H1 (cell line): ENCODE measurements around the gene GFY. TPM values are rescaled to one million over a fixed set of nuclear protein-coding genes. Genes with fewer than 3 reads are reported as not detected.

Source experiments
- CTCF ChIA-PET: fragments of 300-600 bp; sonication (Branson Sonifier 250); formaldehyde crosslinking; loops from one replicate; lab custom pipeline; 2021; ENCODE audit not compliant: partially characterized antibody; lab: Charles Lee
- POLR2A ChIA-PET: fragments of 300-600 bp; sonication (Branson Sonifier 250); formaldehyde crosslinking; loops from one replicate; lab custom pipeline; 2021; ENCODE audit warnings: inconsistent platforms; ENCODE audit not compliant: partially characterized antibody; lab: Charles Lee
- DNase-seq, 2 experiments: peaks; one replicate each; pipeline versions ENCODE4 v3.0.0 to v3.0.0-alpha.2; 2010 to 2022; ENCODE audit warnings: low spot score in 2 of 2, low read depth in 1 of 2, mixed read lengths in 1 of 2
- FAIRE-seq: peaks from 2 replicates; lab custom pipeline; 2011; peaks lifted over from hg19 to GRCh38; lab: Jason Lieb, UNC
- H2AFZ ChIP-seq: 2 replicates; pipeline ENCODE4 v1.8.1; 2012; ENCODE audit warnings: low read length, inconsistent platforms
- H2AK5ac ChIP-seq: 2 replicates; pipeline ENCODE4 v1.6.1; 2013; ENCODE audit warnings: low read depth, low read length
- H2BK120ac ChIP-seq: replicated peaks from 2 replicates; pipeline ENCODE3; 2013; ENCODE audit warnings: low read depth, low read length, inconsistent platforms
- H2BK12ac ChIP-seq: 2 replicates; pipeline ENCODE4 v1.6.1; 2013; ENCODE audit warnings: low read depth, low read length
- H2BK15ac ChIP-seq: 2 replicates; pipeline ENCODE4 v1.6.1; 2013; ENCODE audit warnings: low read length
- H2BK20ac ChIP-seq: 2 replicates; pipeline ENCODE4 v1.6.1; 2013; ENCODE audit warnings: low read length
- H2BK5ac ChIP-seq: 2 replicates; pipeline ENCODE4 v1.6.1; 2013; ENCODE audit warnings: low read depth, low read length
- H3K14ac ChIP-seq: 2 replicates; pipeline ENCODE4 v1.6.1; 2013; ENCODE audit warnings: inconsistent platforms; ENCODE audit not compliant: insufficient read length
- H3K18ac ChIP-seq: 2 replicates; pipeline ENCODE4 v1.6.1; 2013; ENCODE audit warnings: low read length; ENCODE audit errors: extremely low read depth
- H3K23ac ChIP-seq: 2 replicates; pipeline ENCODE4 v1.6.1; 2013; ENCODE audit warnings: inconsistent platforms; ENCODE audit not compliant: insufficient read length
- H3K23me2 ChIP-seq: 2 replicates; pipeline ENCODE4 v1.6.1; 2013; ENCODE audit warnings: low read depth, low read length
- H3K27ac ChIP-seq: 2 replicates; pipeline ENCODE4 v1.6.1; 2011; ENCODE audit warnings: low read depth, low read length, inconsistent platforms
- H3K27me3 ChIP-seq, 4 experiments: replicated peaks in 1 of 4; 1 replicate in 1 of 4; 2 replicates in 3 of 4; pipeline versions ENCODE4 v1.6.1 to v1.8.1; 2011 to 2013; ENCODE audit warnings: low read length in 3 of 4, mild to moderate bottlenecking in 3 of 4, inconsistent platforms in 2 of 4, mixed read lengths in 2 of 4, moderate library complexity in 1 of 4; ENCODE audit not compliant: control insufficient read depth in 3 of 4, insufficient read depth in 3 of 4; ENCODE audit errors: extremely low read depth in 1 of 4
- H3K36me3 ChIP-seq, 4 experiments: 2 replicates each; pipeline versions ENCODE4 v1.6.1 to v1.8.1; 2011 to 2013; ENCODE audit warnings: mild to moderate bottlenecking in 4 of 4, low read length in 3 of 4, moderate library complexity in 2 of 4, control low read depth in 1 of 4, inconsistent platforms in 1 of 4; ENCODE audit not compliant: insufficient read depth in 4 of 4, control insufficient read depth in 2 of 4
- H3K4ac ChIP-seq: replicated peaks from 2 replicates; pipeline ENCODE3; 2013; ENCODE audit warnings: low read length, low read depth, mixed read lengths, inconsistent platforms; ENCODE audit not compliant: insufficient read length
- H3K4me1 ChIP-seq, 4 experiments: replicated peaks in 1 of 4; 1 replicate in 1 of 4; 2 replicates in 3 of 4; pipeline versions ENCODE4 v1.6.1 to v1.8.1; 2011 to 2013; ENCODE audit warnings: low read length in 3 of 4, inconsistent platforms in 2 of 4, mixed read lengths in 1 of 4; ENCODE audit not compliant: insufficient read depth in 4 of 4, control insufficient read depth in 3 of 4
- H3K4me2 ChIP-seq, 2 experiments: 2 replicates each; pipeline versions ENCODE4 v1.6.1 to v1.8.1; 2011 to 2013; ENCODE audit warnings: low read depth in 2 of 2, low read length in 2 of 2, control low read depth in 1 of 2, inconsistent platforms in 1 of 2, mild to moderate bottlenecking in 1 of 2; ENCODE audit not compliant: insufficient read depth in 1 of 2
- H3K4me3 ChIP-seq, 4 experiments: fragments of 200-600, 300-600 bp in 1 of 4; sonication (generic), shearing (Covaris generic), sonication (Bioruptor Twin) in 1 of 4; 2 replicates each; pipeline versions ENCODE4 v1.5.1 to v1.8.1; 2011 to 2016; ENCODE audit warnings: low read length in 4 of 4, low read depth in 3 of 4, control low read depth in 2 of 4, inconsistent platforms in 2 of 4, mild to moderate bottlenecking in 2 of 4, mixed read lengths in 1 of 4, moderate library complexity in 1 of 4; ENCODE audit not compliant: insufficient read depth in 2 of 4; ENCODE audit errors: extremely low read depth in 1 of 4
- H3K56ac ChIP-seq: replicated peaks from 2 replicates; pipeline ENCODE3; 2013; ENCODE audit warnings: low read depth, mild to moderate bottlenecking, mixed read lengths, low read length, inconsistent platforms; ENCODE audit not compliant: insufficient read length
- H3K79me1 ChIP-seq: 2 replicates; pipeline ENCODE4 v1.6.1; 2013; ENCODE audit warnings: low read depth, low read length, control low read depth
- H3K79me2 ChIP-seq, 2 experiments: 2 replicates each; pipeline versions ENCODE4 v1.6.1 to v1.8.1; 2012 to 2013; ENCODE audit warnings: low read length in 2 of 2, mild to moderate bottlenecking in 2 of 2, inconsistent platforms in 1 of 2; ENCODE audit not compliant: insufficient read depth in 2 of 2, control insufficient read depth in 1 of 2
- H3K9ac ChIP-seq, 4 experiments: replicated peaks in 1 of 4; 1 replicate in 1 of 4; 2 replicates in 3 of 4; pipeline versions ENCODE4 v1.6.1 to v1.8.1; 2011 to 2013; ENCODE audit warnings: low read depth in 3 of 4, low read length in 3 of 4, control low read depth in 2 of 4, mild to moderate bottlenecking in 2 of 4, moderate library complexity in 2 of 4, inconsistent platforms in 1 of 4; ENCODE audit errors: extremely low read depth in 1 of 4
- H3K9me3 ChIP-seq, 2 experiments: 2 replicates each; pipeline versions ENCODE4 v1.6.1 to v1.8.1; 2012 to 2013; ENCODE audit warnings: mild to moderate bottlenecking in 2 of 2, moderate library complexity in 2 of 2, control low read depth in 1 of 2, inconsistent platforms in 1 of 2, low read depth in 1 of 2, low read length in 1 of 2, mixed read lengths in 1 of 2; ENCODE audit not compliant: insufficient read depth in 2 of 2
- H4K20me1 ChIP-seq, 2 experiments: replicated peaks in 1 of 2; 2 replicates each; pipeline versions ENCODE3 to v1.8.1; 2011 to 2013; ENCODE audit warnings: inconsistent platforms in 2 of 2, low read length in 2 of 2, mild to moderate bottlenecking in 1 of 2; ENCODE audit not compliant: insufficient read depth in 2 of 2, control insufficient read depth in 1 of 2
- H4K5ac ChIP-seq: 2 replicates; pipeline ENCODE4 v1.6.1; 2013; ENCODE audit warnings: low read length, low read depth, mixed read lengths, inconsistent platforms; ENCODE audit not compliant: insufficient read length
- H4K8ac ChIP-seq: 2 replicates; pipeline ENCODE4 v1.8.0; 2013; ENCODE audit warnings: mild to moderate bottlenecking, moderate library complexity, low read length, inconsistent platforms; ENCODE audit not compliant: insufficient read depth; ENCODE audit errors: extremely low read depth
- H4K91ac ChIP-seq: replicated peaks from 2 replicates; pipeline ENCODE3; 2013; ENCODE audit warnings: low read length, mixed read lengths, inconsistent platforms; ENCODE audit not compliant: insufficient read length
- BRCA1 ChIP-seq: IDR thresholded peaks from 2 replicates; pipeline ENCODE4 v1.6.1; 2012; ENCODE audit warnings: low read depth, low read length, improper control_type of control experiment
- HDAC2 ChIP-seq, 2 experiments: fragments of 300-600 bp in 1 of 2; sonication (generic) in 1 of 2; IDR thresholded peaks; 2 replicates each; pipeline ENCODE4 v1.6.1; 2011 to 2012; ENCODE audit warnings: low read depth in 2 of 2, low read length in 2 of 2, mild to moderate bottlenecking in 2 of 2, moderate library complexity in 2 of 2, borderline replicate concordance in 1 of 2, inconsistent platforms in 1 of 2
- MAX ChIP-seq: IDR thresholded peaks from 2 replicates; pipeline ENCODE4 v1.6.1; 2012; ENCODE audit warnings: inconsistent platforms
- NRF1 ChIP-seq: IDR thresholded peaks from 2 replicates; pipeline ENCODE4 v1.6.1; 2011; ENCODE audit warnings: mild to moderate bottlenecking, low read depth, low read length, improper control_type of control experiment
- RBBP5 ChIP-seq: IDR thresholded peaks from 2 replicates; pipeline ENCODE4 v1.7.1; 2012; ENCODE audit warnings: low read depth, mild to moderate bottlenecking, inconsistent platforms, low read length, moderate library complexity, borderline replicate concordance
- SIX5 ChIP-seq: IDR thresholded peaks from 2 replicates; pipeline ENCODE4 v1.6.1; 2011; ENCODE audit warnings: mild to moderate bottlenecking, low read depth, low read length
- SRF ChIP-seq: IDR thresholded peaks from 2 replicates; pipeline ENCODE4 v1.6.1; 2011; ENCODE audit warnings: mild to moderate bottlenecking, low read depth, low read length, moderate library complexity
- YY1 ChIP-seq: IDR thresholded peaks from 2 replicates; pipeline ENCODE4 v1.6.1; 2011; ENCODE audit warnings: low read depth, mild to moderate bottlenecking, low read length
- ZNF274 ChIP-seq: IDR thresholded peaks from 2 replicates; pipeline ENCODE4 v1.7.0; 2012; ENCODE audit warnings: low read length, borderline replicate concordance; ENCODE audit errors: extremely low read depth
- WGBS, 2 experiments: shearing (Covaris generic) in 1 of 2; methylation state at CpG; one replicate each; pipeline versions ENCODE4 v1.1.6 to v1.1.7; 2013 to 2015; ENCODE audit warnings: low lambda C conversion rate in 2 of 2, mixed read lengths in 2 of 2, inconsistent platforms in 1 of 2, low coverage in 1 of 2, missing lambda C conversion rate in 1 of 2; ENCODE audit not compliant: insufficient replicate concordance in 2 of 2, insufficient coverage in 1 of 2, insufficient read length in 1 of 2; ENCODE audit errors: extremely low coverage in 1 of 2, missing lambda C conversion rate in 1 of 2; 5-methylcytosine and 5-hydroxymethylcytosine counted together
- polyA plus RNA-seq, 7 experiments: library from polyadenylated mRNA; depleted of rRNA in 3 of 7; stranded (reverse) in 5 of 7; unstranded in 2 of 7; fragments of >200 nt in 5 of 7; fragments of 200-250 nt in 2 of 7; gene quantifications; 1 replicate in 5 of 7; 2 replicates in 1 of 7; 4 replicates in 1 of 7; pipeline versions ENCODE4 v1.2.1 to v1.2.3, GENCODE V29; 2011 to 2013; ENCODE audit warnings: missing spikeins in 2 of 7, mixed read lengths in 2 of 7
- total RNA-seq: library from RNA; stranded (reverse); fragmentation: NEBNext Ultra II Directional; extraction: Animal tissue kit (Norgen Biotek cat#: 25700); gene quantifications from 2 replicates; pipeline ENCODE4 v1.2.1, GENCODE V29; 2021

GFY gene
- total and polyA plus RNA-seq, 2 of the 8 experiments (the other 6 are each of a cell fraction or from before 2014, with no cell fraction given) = 0.68 to 0.93 TPM

- no peak overlapping the region for H2BK12ac ChIP-seq
- FAIRE-seq (no peak), DNase-seq (no peak)
- H2BK120ac ChIP-seq = no peak overlapping the region
- no peaks in the 10 kb centered on the region for H4K20me1 ChIP-seq
- H3K79me1 ChIP-seq = no peaks in the 10 kb centered on the region; the same call in 1 of the 2 replicates
- no peak overlapping the region for H2AFZ ChIP-seq
- no peak overlapping the region for H2BK15ac ChIP-seq
- no peak overlapping the region for H3K4ac ChIP-seq
- no peaks in the 10 kb centered on the region for H3K79me2 ChIP-seq
- H3K23ac ChIP-seq = no peak overlapping the region
- H4K8ac ChIP-seq = no peak overlapping the region
- H3K4me3 ChIP-seq = no peak overlapping the region
- no peak overlapping the region for H3K56ac ChIP-seq
- no peak overlapping the region for H3K14ac ChIP-seq
- H3K23me2 ChIP-seq = no peaks in the 10 kb centered on the region
- no peak overlapping the region for H3K27ac ChIP-seq
- no peaks in the 10 kb centered on the region for H3K27me3 ChIP-seq
- H2BK20ac ChIP-seq = no peak overlapping the region
- H3K9me3 ChIP-seq = no peaks in the 10 kb centered on the region
- H2AK5ac ChIP-seq = no peak overlapping the region
- no peak overlapping the region for H3K4me2 ChIP-seq
- no peak overlapping the region for H3K18ac ChIP-seq
- peaks cover 0 to 8% (median 2%) of the 10 kb centered on the region in 4 experiments; a peak in 6 of 7 replicates for H3K4me1 ChIP-seq
- peaks cover 0 to 17% (median 6%) of the 10 kb centered on the region in 4 experiments; a peak in 4 of 8 replicates for H3K36me3 ChIP-seq
- H2BK5ac ChIP-seq = no peak overlapping the region
- CTCF ChIA-PET = interaction anchor here (0.6 to 2.4 kb wide), 4 partner anchors 10 to 1093 kb away, joined by 3 to 8 read pairs (median 4); partner anchors contain the start of gene FLT3LG
- POLR2A ChIA-PET = interaction anchor here (0.6 to 4.2 kb wide), 6 partner anchors 8 to 92 kb away, joined by 3 to 17 read pairs (median 6); partner anchors contain the start of genes ALDH16A1 and RPL13A
- no peak overlapping the region for H4K5ac ChIP-seq
- no peak overlapping the region for H3K9ac ChIP-seq
- 96% methylated on average over 19 of the region's 39 CpGs; no CpG with 5 or more reads in 1 of the 2 experiments for whole genome bisulfite sequencing, 2 experiments
- H4K91ac ChIP-seq = no peak overlapping the region
- TF ChIP-seq ZNF274 (no peak), YY1 (no peak), BRCA1 (no peak), SIX5 (no peak), NRF1 (no peak), SRF (no peak), HDAC2 (IDR thresholded peaks at IDR 0.05; ENCODE audit: borderline replicate concordance in 1 of 2, low read depth in 2 of 2, low read length in 2 of 2) (no peak), RBBP5 (no peak), MAX (no peak)
Observed at GRCh38 chr19:49463960-49464740, 39.0 kb downstream of the GFY start.
